ENCODE results near the gene ZFYVE9.

- TF ChIP-seq CTCF (IDR thresholded peaks at IDR 0.05; ENCODE audit: poor library complexity, severe bottlenecking): no peak
- no peak for TF ChIP-seq EP300 (conservative IDR thresholded peaks at IDR 0.05; ENCODE audit: poor library complexity, severe bottlenecking)
- no peak for TF ChIP-seq REST (IDR thresholded peaks at IDR 0.05; ENCODE audit: borderline replicate concordance)
- TF ChIP-seq EZH2 (IDR thresholded peaks at IDR 0.05; ENCODE audit: borderline replicate concordance, insufficient read depth, low read length, poor library complexity, severe bottlenecking): no peak
- TF ChIP-seq TAF1 (IDR thresholded peaks at IDR 0.05; ENCODE audit: low read depth): no peak
- TF ChIP-seq POLR2AphosphoS5 (IDR thresholded peaks at IDR 0.05): no peak
- TF ChIP-seq RAD21 (conservative IDR thresholded peaks at IDR 0.05): no peak
- no peak for TF ChIP-seq SMC3 (conservative IDR thresholded peaks at IDR 0.05; ENCODE audit: poor library complexity)
These were observed 17.3 kb downstream of the ZFYVE9 start for GRCh38 chr1:52159033-52159789.
